ENCODE measurements around the gene SEC61G. TPM values are rescaled to one million over a fixed set of nuclear protein-coding genes. Genes with fewer than 3 reads are reported as not detected.

The SEC61G gene
- total RNA-seq, 2 experiments from 2014 or later = 171 to 177 TPM

DNA sequence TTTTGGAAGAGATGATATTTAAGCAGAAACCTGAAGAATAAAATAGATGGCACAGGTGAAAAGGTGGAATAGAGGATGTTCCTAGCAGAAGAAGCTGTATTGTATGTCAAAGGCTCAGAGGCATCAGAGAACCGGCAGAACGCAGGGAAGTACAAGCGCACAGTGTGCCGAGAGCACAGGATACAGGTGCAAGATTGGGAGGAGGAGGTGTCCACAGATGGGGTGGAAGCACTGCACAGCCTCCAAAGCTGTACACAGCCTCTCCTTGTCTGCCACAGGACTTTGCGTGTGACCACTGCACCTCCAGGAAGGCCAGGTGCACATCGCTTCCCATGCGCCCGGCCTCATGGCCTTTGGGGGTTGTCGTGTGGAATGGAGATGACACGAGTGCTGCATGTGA lies 23.3 kb upstream of the SEC61G start:
- intact Hi-C loops (cut with micrococcal nuclease) = no loop called here
- POLR2A ChIA-PET = no interaction called here
- H3K4me1 Mint-ChIP-seq (ENCODE audit: low read depth) = no peaks in the 10 kb centered on the region

GRCh38 chr7:54781134-54781920 lies 22.3 kb upstream of the SEC61G start:
- peaks cover 13% of the 10 kb centered on the region for H3K27me3 Mint-ChIP-seq
- no peaks in the 10 kb centered on the region for H3K4me1 Mint-ChIP-seq (ENCODE audit: low read depth)
- H3K36me3 Mint-ChIP-seq = peaks cover 2% of the 10 kb centered on the region
- no peak overlapping the region for H3K4me3 Mint-ChIP-seq
- intact Hi-C loops (cut with micrococcal nuclease) = no loop called here
- peaks cover 6% of the 10 kb centered on the region for H3K9me3 Mint-ChIP-seq
- POLR2A ChIA-PET = no interaction called here
- H3K27ac Mint-ChIP-seq = no peak overlapping the region
- DNase-seq = no peak
- CTCF ChIA-PET = interaction anchor here (1.0 to 15.0 kb wide), 2 partner anchors 22 to 473 kb away, joined by 3 to 245 read pairs; partner anchors contain the start of gene SEC61G

More for the DNA sequence above, 23.3 kb upstream of the SEC61G start:
- Mint-ChIP-seq H3K4me3 (no peak overlapping the region), H3K9me3 (no peaks in the 10 kb centered on the region), H3K27ac (no peak overlapping the region), H3K27me3 (peaks cover 13% of the 10 kb centered on the region), H3K36me3 (no peaks in the 10 kb centered on the region)
- DNase-seq = no peak
- CTCF ChIA-PET = interaction anchor here (0.6 kb wide), 1 partner anchor 1182 kb away, joined by 3 read pairs; no protein-coding TSS in a partner anchor

DNA sequence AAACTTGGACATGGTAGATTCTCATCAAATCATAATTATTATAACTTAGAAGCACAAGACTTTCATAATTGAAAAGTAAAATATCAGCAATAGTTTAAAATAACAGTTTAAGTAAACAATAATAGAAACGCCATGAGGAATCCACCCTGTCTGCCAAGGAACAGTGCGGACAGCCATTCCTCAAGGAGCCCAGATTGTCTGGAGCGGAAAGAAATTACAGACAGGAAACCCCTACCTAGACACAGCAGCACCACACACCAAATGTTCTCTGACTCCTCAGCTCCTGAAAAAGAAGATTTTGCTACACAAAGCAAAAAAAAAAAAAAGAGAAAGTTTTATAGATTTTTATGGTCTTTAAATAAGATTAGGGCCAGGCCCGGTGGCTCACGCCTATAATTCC lies 21.5 kb upstream of the SEC61G start:
- Mint-ChIP-seq H3K4me1 (ENCODE audit: low read depth) (no peaks in the 10 kb centered on the region), H3K9me3 (peaks cover 14% of the 10 kb centered on the region), H3K27ac (no peak overlapping the region), H3K36me3 (peaks cover 2% of the 10 kb centered on the region), H3K4me3 (no peak overlapping the region), H3K27me3 (peaks cover 8% of the 10 kb centered on the region)
- POLR2A ChIA-PET = interaction anchor here (0.6 kb wide), 1 partner anchor 16 kb away, joined by 3 read pairs; no protein-coding TSS in a partner anchor
- CTCF ChIA-PET = interaction anchor here (1.0 to 15.0 kb wide), 2 partner anchors 21 to 474 kb away, joined by 3 to 245 read pairs; partner anchors contain the start of gene SEC61G
- intact Hi-C loops (cut with micrococcal nuclease) = no loop called here
- DNase-seq = no peak

DNA sequence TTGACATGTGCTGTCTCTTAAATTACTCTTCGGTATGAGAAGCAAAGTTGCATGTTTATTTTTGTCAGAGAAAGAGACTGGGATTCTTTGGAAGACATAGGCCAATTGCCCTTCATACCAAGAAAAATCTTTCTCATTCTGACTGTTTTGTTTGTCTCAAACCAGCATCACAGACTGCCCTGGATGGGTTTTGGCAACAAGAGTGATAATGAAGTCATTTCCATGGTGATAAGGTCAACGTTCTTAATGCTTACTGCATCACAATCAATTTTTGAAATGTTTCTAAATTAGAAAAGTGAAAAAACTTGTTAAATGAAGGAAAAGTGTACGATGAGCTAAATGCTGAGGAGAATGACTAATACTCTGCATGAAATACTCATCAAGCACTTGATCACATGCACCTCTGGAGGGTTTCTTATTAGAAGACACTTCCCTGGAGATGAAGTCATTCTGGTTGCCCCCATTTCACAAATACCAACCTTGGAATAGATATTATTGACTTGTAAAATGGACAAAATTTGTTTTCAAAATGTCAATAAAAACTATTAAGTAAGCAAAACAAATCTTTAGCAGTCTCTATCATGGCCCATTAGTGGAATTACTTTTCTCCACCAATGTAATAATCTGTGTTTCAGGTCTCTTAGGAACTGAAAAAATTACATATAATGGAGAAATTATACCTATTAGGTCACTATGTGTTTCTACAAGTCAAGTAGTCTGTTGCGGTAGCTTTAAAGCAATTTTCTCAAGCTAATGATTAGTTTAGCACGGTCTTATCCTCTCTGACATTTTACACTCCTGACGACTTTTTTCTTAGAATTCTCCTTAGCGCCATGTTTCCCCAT lies 19.9 kb upstream of the SEC61G start:
- Mint-ChIP-seq H3K27ac (no peak overlapping the region), H3K9me3 (peaks cover 16% of the 10 kb centered on the region), H3K4me3 (no peak overlapping the region), H3K27me3 (no peaks in the 10 kb centered on the region), H3K36me3 (peaks cover 2% of the 10 kb centered on the region), H3K4me1 (ENCODE audit: low read depth) (peaks cover 3% of the 10 kb centered on the region)
- intact Hi-C loops (cut with micrococcal nuclease) = no loop called here
- CTCF ChIA-PET = interaction anchor here (15.0 kb wide), 1 partner anchor 476 kb away, joined by 245 read pairs; no protein-coding TSS in a partner anchor
- POLR2A ChIA-PET = no interaction called here
- no peak for DNase-seq

GRCh38 chr7:54778166-54778565 lies 19.2 kb upstream of the SEC61G start:
- CTCF ChIA-PET = interaction anchor here (15.0 kb wide), 1 partner anchor 476 kb away, joined by 245 read pairs; no protein-coding TSS in a partner anchor
- peaks cover 2% of the 10 kb centered on the region for H3K36me3 Mint-ChIP-seq

DNA sequence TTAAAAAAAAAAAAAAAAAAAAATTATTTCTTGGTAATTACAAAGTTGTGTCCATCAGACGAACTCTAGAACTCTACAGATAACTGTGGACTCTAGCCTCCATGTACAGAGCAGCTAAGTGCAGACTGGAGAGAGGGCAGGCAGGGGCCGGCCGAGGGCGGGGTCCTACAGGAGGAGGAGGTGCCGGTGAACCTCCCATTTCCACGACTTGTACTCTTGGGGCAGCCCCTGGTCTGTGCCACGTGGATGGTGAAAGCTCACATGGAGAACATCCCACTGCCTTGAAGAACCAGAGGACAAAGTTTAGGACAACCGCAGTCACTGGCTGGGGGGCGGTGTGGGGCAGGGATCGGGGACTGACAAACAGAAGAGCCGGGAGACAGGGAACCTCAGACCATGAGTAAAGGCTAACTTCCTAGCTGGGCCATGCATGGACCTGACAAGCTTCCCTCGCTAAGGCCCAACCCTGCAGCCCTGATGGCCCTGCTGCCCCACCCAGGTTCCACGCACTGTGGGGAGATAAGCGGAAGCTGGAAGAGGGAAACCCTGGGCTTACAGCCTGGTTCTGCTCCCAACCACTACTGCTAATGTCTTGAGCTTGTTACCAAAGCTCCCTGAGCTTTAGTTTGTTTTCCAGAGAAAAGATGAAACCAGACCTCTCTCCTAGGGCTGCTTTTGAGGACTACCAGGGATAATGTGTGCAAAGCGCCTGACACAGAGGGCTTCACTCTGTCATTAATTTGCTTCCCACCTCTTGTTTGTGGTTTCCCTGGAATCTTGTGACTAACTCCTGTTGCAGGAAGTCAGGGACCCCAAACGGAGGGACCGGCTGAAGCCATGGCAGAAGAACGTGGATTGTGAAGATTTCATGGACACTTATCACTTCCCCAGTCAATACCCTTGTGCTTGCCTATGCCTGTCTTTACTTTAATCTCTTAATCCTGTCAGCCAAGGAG lies 16.1 kb upstream of the SEC61G start:
- H3K27ac Mint-ChIP-seq = no peak overlapping the region
- ChIA-PET CTCF (interaction anchor here (0.7 to 15.0 kb wide), 7 partner anchors 13 to 502 kb away, joined by 3 to 245 read pairs (median 14); partner anchors contain the start of gene SEC61G), POLR2A (no interaction called here)
- intact Hi-C loops (cut with micrococcal nuclease) = loop anchor here (1.0 kb wide), 2 partner anchors 16 to 480 kb away; partner anchors contain the start of gene SEC61G
- H3K27me3 Mint-ChIP-seq = no peaks in the 10 kb centered on the region
- H3K9me3 Mint-ChIP-seq = peaks cover 16% of the 10 kb centered on the region
- DNase-seq = no peak
- peaks cover 5% of the 10 kb centered on the region for H3K4me1 Mint-ChIP-seq (ENCODE audit: low read depth)
- no peak overlapping the region for H3K4me3 Mint-ChIP-seq
- H3K36me3 Mint-ChIP-seq = peaks cover 2% of the 10 kb centered on the region

More at GRCh38 chr7:54778166-54778565, 19.2 kb upstream of the SEC61G start:
- intact Hi-C loops (cut with micrococcal nuclease) = no loop called here
- Mint-ChIP-seq H3K27me3 (no peaks in the 10 kb centered on the region), H3K9me3 (peaks cover 16% of the 10 kb centered on the region), H3K4me1 (ENCODE audit: low read depth) (peaks cover 5% of the 10 kb centered on the region), H3K4me3 (no peak overlapping the region), H3K27ac (no peak overlapping the region)
- DNase-seq = no peak
- POLR2A ChIA-PET = no interaction called here

DNA sequence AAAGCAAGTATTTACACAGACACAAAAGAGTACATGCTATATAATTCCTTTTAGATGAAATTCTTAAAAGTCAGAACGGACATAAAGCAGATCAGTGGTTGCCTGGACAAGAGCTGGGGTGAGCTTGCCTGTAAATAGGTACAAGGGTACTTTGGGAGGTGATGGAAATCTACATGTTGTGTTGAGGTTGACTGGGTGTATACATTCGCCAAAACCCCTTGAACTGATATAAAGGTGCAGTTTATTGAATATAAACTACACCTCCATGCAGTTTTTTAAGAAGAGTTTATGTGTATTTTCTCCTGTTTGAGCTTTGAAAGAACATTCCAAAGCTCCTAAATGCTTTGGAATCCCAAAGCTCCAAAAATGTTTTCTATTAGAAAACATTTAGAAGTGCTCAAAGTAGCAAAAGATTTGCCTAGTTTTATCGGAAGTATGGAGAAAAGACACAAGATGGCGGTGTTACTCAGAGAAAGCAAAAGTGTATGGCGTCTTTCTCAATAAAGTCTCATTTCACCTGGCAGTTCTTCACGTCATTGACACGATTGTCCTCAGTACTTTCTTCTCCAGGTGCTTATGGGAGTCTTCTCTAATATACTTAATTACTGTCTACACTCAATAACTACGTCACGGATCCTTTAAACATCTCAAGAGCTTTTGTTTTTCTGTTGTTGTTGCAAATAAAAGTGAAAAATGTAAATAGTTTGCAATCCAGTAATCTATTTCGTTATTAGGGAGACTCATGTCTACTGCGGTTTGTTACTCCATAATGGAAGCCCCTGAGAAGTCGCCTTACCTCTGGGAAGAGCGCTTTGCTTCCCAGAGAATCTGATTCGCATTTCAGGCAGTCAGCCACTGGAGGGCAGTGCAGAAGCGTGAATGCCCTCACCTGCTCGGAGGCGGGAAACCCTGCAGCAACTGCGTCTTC lies 14.7 kb upstream of the SEC61G start:
- Mint-ChIP-seq H3K27me3 (peaks cover 9% of the 10 kb centered on the region), H3K9me3 (peaks cover 16% of the 10 kb centered on the region), H3K27ac (no peak overlapping the region), H3K4me1 (ENCODE audit: low read depth) (peaks cover 5% of the 10 kb centered on the region), H3K36me3 (peaks cover 2% of the 10 kb centered on the region), H3K4me3 (peak overlapping the region; percentile 64)
- ChIA-PET POLR2A (interaction anchor here (1.2 kb wide), 1 partner anchor 15 kb away, joined by 3 read pairs; the partner anchor contains the start of gene SEC61G), CTCF (interaction anchor here (0.7 to 15.0 kb wide), 23 partner anchors 10 to 794 kb away, joined by 3 to 245 read pairs (median 4); partner anchors contain the start of gene SEC61G)
- DNase-seq = peak; percentile 80
- intact Hi-C loops (cut with micrococcal nuclease) = loop anchor here (1.0 to 2.0 kb wide), 4 partner anchors 14 to 642 kb away; partner anchors contain the start of gene SEC61G

DNA sequence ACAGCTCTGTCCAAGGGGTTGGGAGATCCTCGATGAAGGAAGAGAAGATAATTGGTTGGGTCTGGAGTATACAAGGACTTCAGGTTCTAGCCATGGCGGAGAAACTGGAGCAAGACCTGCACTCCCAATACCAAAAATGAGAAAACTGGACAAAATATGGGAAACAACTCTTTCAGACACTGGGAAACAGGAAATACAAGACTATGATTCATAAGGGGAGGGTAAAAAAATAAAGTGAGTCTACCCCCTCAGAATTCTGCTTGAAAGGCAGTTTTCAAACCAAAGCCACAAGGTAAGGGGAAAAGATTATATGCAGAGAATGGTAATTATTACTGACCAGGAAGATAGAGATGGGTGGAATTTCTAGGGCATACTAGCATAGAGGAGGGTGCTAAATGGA lies 10.2 kb upstream of the SEC61G start:
- intact Hi-C loops (cut with micrococcal nuclease) = no loop called here
- Mint-ChIP-seq H3K9me3 (no peaks in the 10 kb centered on the region), H3K27ac (no peak overlapping the region), H3K27me3 (peaks cover 20% of the 10 kb centered on the region), H3K36me3 (no peaks in the 10 kb centered on the region), H3K4me1 (ENCODE audit: low read depth) (peaks cover 4% of the 10 kb centered on the region), H3K4me3 (no peak overlapping the region)
- ChIA-PET CTCF (interaction anchor here (15.0 kb wide), 1 partner anchor 485 kb away, joined by 245 read pairs; no protein-coding TSS in a partner anchor), POLR2A (no interaction called here)
- DNase-seq = no peak

DNA sequence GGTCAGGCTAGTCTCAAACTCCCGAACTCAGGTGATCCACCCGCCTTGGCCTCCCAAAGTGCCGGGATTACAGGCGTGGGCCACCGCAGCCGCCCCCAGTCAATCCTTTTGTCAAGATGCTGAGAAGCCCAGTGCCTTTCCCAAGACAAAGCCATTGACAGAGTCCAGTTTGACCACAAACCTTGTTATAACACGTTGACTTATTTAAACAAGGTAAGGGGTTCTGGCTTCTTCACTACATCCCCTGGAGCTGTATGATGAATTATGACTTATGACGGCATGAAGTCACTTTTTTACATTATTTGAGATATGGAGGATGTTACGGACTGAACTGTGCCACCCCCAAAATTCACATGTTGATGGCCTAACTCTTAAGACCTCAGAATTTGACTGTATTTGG lies 5.8 kb upstream of the SEC61G start:
- no peak overlapping the region for H3K4me3 Mint-ChIP-seq
- no peaks in the 10 kb centered on the region for H3K36me3 Mint-ChIP-seq
- H3K27ac Mint-ChIP-seq = no peak overlapping the region
- DNase-seq = no peak
- POLR2A ChIA-PET = interaction anchor here (1.1 kb wide), 1 partner anchor 16 kb away, joined by 3 read pairs; no protein-coding TSS in a partner anchor
- peaks cover 25% of the 10 kb centered on the region for H3K27me3 Mint-ChIP-seq
- no peaks in the 10 kb centered on the region for H3K9me3 Mint-ChIP-seq
- H3K4me1 Mint-ChIP-seq (ENCODE audit: low read depth) = no peaks in the 10 kb centered on the region
- CTCF ChIA-PET = no interaction called here
- intact Hi-C loops (cut with micrococcal nuclease) = no loop called here

- Mint-ChIP-seq H3K9me3 (no peaks in the 10 kb centered on the region), H3K36me3 (peaks cover 23% of the 10 kb centered on the region), H3K27me3 (no peaks in the 10 kb centered on the region), H3K27ac (no peak overlapping the region), H3K4me3 (peak overlapping the region; percentile 100), H3K4me1 (ENCODE audit: low read depth) (peaks cover 27% of the 10 kb centered on the region)
- POLR2A ChIA-PET = no interaction called here
- CTCF ChIA-PET = interaction anchor here (1.6 kb wide), 1 partner anchor 16 kb away, joined by 12 read pairs; no protein-coding TSS in a partner anchor
- intact Hi-C loops (cut with micrococcal nuclease) = loop anchor here (2.0 to 10.0 kb wide), 3 partner anchors 360 to 1349 kb away; partner anchors contain the start of genes CHCHD2 and MRPS17
- DNase-seq = no peak
Measured at GRCh38 chr7:54757711-54758110, 1.3 kb downstream of the SEC61G start.

Measured in activated CD4-positive, alpha-beta memory T cell treated with anti-CD3 and anti-CD28 coated beads for 36 hours (primary cell).